ENCODE measurements around the gene TNFAIP6.
"Not testable (repeated sequence)": the region's sequence is repeated elsewhere in the genome, so short reads cannot be mapped to it uniquely, and the experiment has no call there.

TNFAIP6 gene

DNA sequence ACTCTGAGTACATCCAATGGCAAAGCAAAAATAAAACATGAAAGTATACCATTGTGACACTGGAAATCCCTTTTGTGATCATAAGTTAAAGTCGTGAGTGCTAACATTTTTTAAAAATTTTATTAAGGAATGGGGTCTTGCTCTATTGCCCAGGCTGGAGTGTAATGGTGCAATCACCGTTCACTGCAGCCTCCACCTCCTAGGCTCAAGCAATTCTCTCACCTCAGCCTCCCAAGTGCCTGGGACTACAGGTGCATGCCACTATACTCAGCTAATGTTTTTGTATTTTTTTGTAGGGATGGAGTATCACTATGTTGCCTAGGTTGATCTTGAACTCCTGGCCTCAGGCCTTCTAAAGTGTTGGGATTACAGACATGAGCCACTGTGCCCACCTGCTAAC lies 14.3 kb upstream of the TNFAIP6 start:
- peaks cover 12% of the 10 kb centered on the region for H3K4me1 ChIP-seq (ENCODE audit: control insufficient read depth, insufficient read depth, low read length)
- H3K9ac ChIP-seq (ENCODE audit: low read depth, low read length), result no peak overlapping the region
- H3K9me3 ChIP-seq (ENCODE audit: control insufficient read depth, insufficient read depth, low read length), result no peaks in the 10 kb centered on the region
- H3K27me3 ChIP-seq (ENCODE audit: control insufficient read depth, insufficient read depth, low read length), result no peaks in the 10 kb centered on the region
- H3K36me3 ChIP-seq (ENCODE audit: control insufficient read depth, insufficient read depth, low read length), result no peaks in the 10 kb centered on the region
- H3K4me3 ChIP-seq (ENCODE audit: low read depth, low read length), result no peak overlapping the region

DNA sequence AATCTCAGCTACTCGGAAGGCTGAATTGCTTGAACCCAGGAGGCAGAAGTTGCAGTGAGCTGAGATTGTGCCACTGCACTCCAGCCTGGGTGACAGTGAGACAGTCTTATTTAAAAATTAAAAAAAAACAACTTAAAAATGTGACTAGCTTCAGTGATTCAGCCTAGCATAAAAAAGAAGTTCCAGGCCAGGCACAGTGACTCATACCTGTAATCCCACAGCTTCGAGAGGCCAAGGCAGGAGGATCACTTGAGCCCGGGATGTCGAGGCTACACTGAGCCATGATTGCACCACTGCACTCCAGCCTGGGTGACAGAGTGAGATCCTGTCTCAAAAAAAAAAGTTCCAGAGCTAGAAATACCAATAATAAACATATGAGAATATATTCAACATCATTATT lies 13.2 kb upstream of the TNFAIP6 start:
- H3K9ac ChIP-seq (ENCODE audit: low read depth, low read length); H3K4me3 ChIP-seq (ENCODE audit: low read depth, low read length); H3K4me1 ChIP-seq (ENCODE audit: control insufficient read depth, insufficient read depth, low read length); H3K36me3 ChIP-seq (ENCODE audit: control insufficient read depth, insufficient read depth, low read length); H3K9me3 ChIP-seq (ENCODE audit: control insufficient read depth, insufficient read depth, low read length); H3K27me3 ChIP-seq (ENCODE audit: control insufficient read depth, insufficient read depth, low read length): not testable (repeated sequence)

- no peak overlapping the region for H3K9ac ChIP-seq (ENCODE audit: low read depth, low read length)
- peaks cover 2% of the 10 kb centered on the region for H3K4me1 ChIP-seq (ENCODE audit: control insufficient read depth, insufficient read depth, low read length)
- no peak overlapping the region for H3K4me3 ChIP-seq (ENCODE audit: low read depth, low read length)
- no peaks in the 10 kb centered on the region for H3K9me3 ChIP-seq (ENCODE audit: control insufficient read depth, insufficient read depth, low read length)
- H3K36me3 ChIP-seq (ENCODE audit: control insufficient read depth, insufficient read depth, low read length), result no peaks in the 10 kb centered on the region
- H3K27me3 ChIP-seq (ENCODE audit: control insufficient read depth, insufficient read depth, low read length), result no peaks in the 10 kb centered on the region
Observed at GRCh38 chr2:151344906-151345305, 12.5 kb upstream of the TNFAIP6 start.

DNA sequence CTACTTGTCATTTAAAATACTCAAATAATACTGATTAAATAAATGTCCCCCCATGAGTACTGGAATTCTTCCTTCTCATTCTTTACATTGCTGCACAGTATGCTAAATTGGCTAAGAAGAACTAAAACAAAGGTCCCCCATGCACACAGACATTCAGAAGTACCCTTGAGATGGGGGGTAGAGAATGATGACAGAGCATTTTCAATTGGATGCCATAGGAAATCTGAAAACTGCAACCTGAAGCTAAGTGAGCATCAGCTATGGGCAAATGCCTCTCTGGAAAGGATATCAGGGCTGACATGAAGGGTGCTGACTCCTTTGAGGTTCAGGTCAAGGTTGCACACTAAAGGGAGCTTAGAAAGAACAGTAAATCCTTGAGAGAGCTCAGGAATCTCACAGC lies 10.1 kb upstream of the TNFAIP6 start:
- H3K4me1 ChIP-seq (ENCODE audit: control insufficient read depth, insufficient read depth, low read length), result no peaks in the 10 kb centered on the region
- H3K4me3 ChIP-seq (ENCODE audit: low read depth, low read length), result no peak overlapping the region
- no peaks in the 10 kb centered on the region for H3K9me3 ChIP-seq (ENCODE audit: control insufficient read depth, insufficient read depth, low read length)
- H3K27me3 ChIP-seq (ENCODE audit: control insufficient read depth, insufficient read depth, low read length), result no peaks in the 10 kb centered on the region
- H3K36me3 ChIP-seq (ENCODE audit: control insufficient read depth, insufficient read depth, low read length), result no peaks in the 10 kb centered on the region
- H3K9ac ChIP-seq (ENCODE audit: low read depth, low read length), result no peak overlapping the region

GRCh38 chr2:151347906-151348305 lies 9.5 kb upstream of the TNFAIP6 start:
- Histone ChIP-seq H3K4me1 (ENCODE audit: control insufficient read depth, insufficient read depth, low read length) (no peaks in the 10 kb centered on the region), H3K9me3 (ENCODE audit: control insufficient read depth, insufficient read depth, low read length) (no peaks in the 10 kb centered on the region), H3K27me3 (ENCODE audit: control insufficient read depth, insufficient read depth, low read length) (no peaks in the 10 kb centered on the region), H3K9ac (ENCODE audit: low read depth, low read length) (no peak overlapping the region), H3K36me3 (ENCODE audit: control insufficient read depth, insufficient read depth, low read length) (no peaks in the 10 kb centered on the region), H3K4me3 (ENCODE audit: low read depth, low read length) (no peak overlapping the region)

GRCh38 chr2:151350579-151351195 lies 6.7 kb upstream of the TNFAIP6 start:
- no peaks in the 10 kb centered on the region for H3K36me3 ChIP-seq (ENCODE audit: control insufficient read depth, insufficient read depth, low read length)
- H3K9me3 ChIP-seq (ENCODE audit: control insufficient read depth, insufficient read depth, low read length), result no peaks in the 10 kb centered on the region
- peaks cover 5% of the 10 kb centered on the region for H3K4me1 ChIP-seq (ENCODE audit: control insufficient read depth, insufficient read depth, low read length)
- H3K27me3 ChIP-seq (ENCODE audit: control insufficient read depth, insufficient read depth, low read length), result no peaks in the 10 kb centered on the region
- no peak overlapping the region for H3K4me3 ChIP-seq (ENCODE audit: low read depth, low read length)
- H3K9ac ChIP-seq (ENCODE audit: low read depth, low read length), result no peak overlapping the region

DNA sequence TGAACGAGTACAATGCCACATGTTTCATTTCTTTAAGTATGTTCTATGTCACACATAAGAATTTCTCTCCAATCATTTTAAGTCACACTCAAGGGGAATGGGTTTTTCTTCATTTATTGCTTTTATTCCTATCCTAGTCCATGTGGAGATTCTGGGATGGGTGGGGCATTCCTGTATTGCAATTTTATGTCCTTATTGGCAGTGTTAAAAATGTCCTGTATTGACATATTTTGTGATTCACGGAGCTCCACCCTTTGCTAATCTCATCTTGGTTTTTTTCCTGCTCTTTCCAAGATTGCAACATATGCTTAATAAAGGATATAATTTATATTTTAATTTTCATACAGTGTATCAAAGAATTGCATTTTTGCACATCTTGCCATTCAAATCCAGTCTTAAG lies 3.4 kb upstream of the TNFAIP6 start:
- peaks cover 18% of the 10 kb centered on the region for H3K4me1 ChIP-seq (ENCODE audit: control insufficient read depth, insufficient read depth, low read length)
- H3K36me3 ChIP-seq (ENCODE audit: control insufficient read depth, insufficient read depth, low read length), result no peaks in the 10 kb centered on the region
- H3K27me3 ChIP-seq (ENCODE audit: control insufficient read depth, insufficient read depth, low read length), result no peaks in the 10 kb centered on the region
- no peaks in the 10 kb centered on the region for H3K9me3 ChIP-seq (ENCODE audit: control insufficient read depth, insufficient read depth, low read length)
- H3K4me3 ChIP-seq (ENCODE audit: low read depth, low read length), result no peak overlapping the region
- no peak overlapping the region for H3K9ac ChIP-seq (ENCODE audit: low read depth, low read length)

DNA sequence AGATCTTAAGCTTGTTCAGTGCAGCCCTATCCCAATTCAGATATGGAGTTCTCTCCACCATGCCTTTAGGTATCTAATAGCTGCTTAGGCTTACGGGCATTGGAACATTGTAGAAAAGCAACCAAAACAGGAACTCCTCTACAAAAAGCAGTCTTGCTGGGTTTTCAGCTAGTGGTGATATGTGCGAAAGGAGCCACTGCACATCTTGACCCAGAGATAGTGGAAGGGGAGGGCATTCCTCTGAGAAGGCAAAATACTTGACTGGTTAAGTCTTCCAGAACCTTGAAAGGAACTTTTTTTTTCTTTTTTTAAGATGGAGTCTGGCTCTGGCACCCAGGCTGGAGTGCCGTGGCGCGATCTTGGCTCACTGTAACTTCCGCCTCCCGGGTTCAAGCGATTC lies 2.6 kb upstream of the TNFAIP6 start:
- H3K4me1 ChIP-seq (ENCODE audit: control insufficient read depth, insufficient read depth, low read length), result peaks cover 18% of the 10 kb centered on the region
- no peaks in the 10 kb centered on the region for H3K27me3 ChIP-seq (ENCODE audit: control insufficient read depth, insufficient read depth, low read length)

DNA sequence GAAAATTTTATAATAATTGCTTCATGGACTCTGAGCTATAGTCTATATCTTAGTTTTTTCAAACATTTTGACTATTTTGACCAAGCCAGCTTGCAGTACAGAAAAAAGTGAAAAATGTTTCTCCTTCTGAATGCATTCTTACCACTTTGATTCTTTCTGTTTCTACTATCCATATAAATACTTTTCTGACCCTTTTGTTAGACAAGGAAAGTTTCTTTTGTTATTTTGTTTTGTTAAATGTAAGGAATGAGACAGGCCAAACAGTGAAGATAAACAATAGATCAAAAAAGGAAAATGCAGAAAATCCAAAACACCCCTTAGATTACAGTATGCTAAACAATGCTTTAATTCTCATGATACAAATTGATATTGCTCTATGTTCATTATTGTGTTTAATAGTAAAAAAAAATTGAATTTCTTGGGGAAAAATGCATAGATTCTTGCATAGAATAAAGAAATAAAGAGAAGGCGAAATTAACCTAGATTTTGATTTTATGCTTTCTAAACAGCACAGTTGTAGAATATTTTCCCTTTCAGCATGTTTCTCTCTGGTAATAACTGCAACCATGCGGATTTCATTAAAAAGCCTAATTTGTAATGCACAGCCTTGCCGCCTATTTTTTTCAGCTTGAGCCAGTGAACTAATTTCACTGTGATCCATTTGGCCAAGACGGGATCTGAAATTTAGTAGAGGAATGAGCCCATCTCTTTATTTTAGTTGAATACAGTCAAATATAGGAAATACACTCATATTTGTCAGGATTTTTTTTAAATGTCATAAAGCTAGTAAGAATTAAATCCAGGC lies 976 bp downstream of the TNFAIP6 start:
- Histone ChIP-seq H3K9me3 (ENCODE audit: control insufficient read depth, insufficient read depth, low read length) (no peaks in the 10 kb centered on the region), H3K4me3 (ENCODE audit: low read depth, low read length) (no peak overlapping the region), H3K9ac (ENCODE audit: low read depth, low read length) (no peak overlapping the region), H3K36me3 (ENCODE audit: control insufficient read depth, insufficient read depth, low read length) (no peaks in the 10 kb centered on the region), H3K27me3 (ENCODE audit: control insufficient read depth, insufficient read depth, low read length) (no peaks in the 10 kb centered on the region), H3K4me1 (ENCODE audit: control insufficient read depth, insufficient read depth, low read length) (peaks cover 18% of the 10 kb centered on the region)

More for the DNA sequence above, 2.6 kb upstream of the TNFAIP6 start:
- no peaks in the 10 kb centered on the region for H3K36me3 ChIP-seq (ENCODE audit: control insufficient read depth, insufficient read depth, low read length)
- no peaks in the 10 kb centered on the region for H3K9me3 ChIP-seq (ENCODE audit: control insufficient read depth, insufficient read depth, low read length)
- H3K9ac ChIP-seq (ENCODE audit: low read depth, low read length), result no peak overlapping the region
- H3K4me3 ChIP-seq (ENCODE audit: low read depth, low read length), result no peak overlapping the region

DNA sequence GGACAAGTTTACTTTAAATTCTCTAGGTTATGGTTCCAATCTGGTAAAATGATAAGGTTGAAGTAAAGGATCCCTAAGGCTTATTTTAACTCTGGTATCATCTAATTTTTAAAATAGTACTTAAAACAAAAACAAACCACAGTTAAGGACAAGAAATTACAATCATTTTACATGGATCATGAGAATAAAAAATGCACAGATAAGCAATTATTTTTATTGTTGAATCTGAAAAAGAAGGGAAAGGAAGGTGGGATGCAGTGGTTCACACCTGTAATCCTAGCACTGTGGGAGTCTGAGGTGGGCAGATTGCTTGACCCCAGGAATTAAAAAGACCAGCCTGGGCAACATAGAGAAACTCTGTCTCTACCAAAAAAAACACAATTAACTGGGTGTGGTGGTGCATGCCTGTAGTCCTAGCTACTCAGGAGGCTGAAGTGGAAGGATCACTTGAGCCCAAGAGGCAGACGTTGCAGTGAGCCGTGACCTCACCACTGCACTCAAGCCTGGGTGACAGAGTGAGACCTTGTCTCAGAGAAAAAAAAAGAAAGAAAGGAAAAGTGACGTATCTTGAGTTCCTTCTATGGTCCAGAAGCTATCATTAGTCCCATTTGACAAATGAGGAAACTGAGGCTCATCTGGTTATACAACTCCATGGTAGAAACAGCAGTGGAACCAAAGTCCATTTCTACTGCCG lies 2.5 kb downstream of the TNFAIP6 start:
- Histone ChIP-seq H3K36me3 (ENCODE audit: control insufficient read depth, insufficient read depth, low read length) (no peaks in the 10 kb centered on the region), H3K9me3 (ENCODE audit: control insufficient read depth, insufficient read depth, low read length) (no peaks in the 10 kb centered on the region), H3K4me3 (ENCODE audit: low read depth, low read length) (no peak overlapping the region), H3K9ac (ENCODE audit: low read depth, low read length) (no peak overlapping the region), H3K4me1 (ENCODE audit: control insufficient read depth, insufficient read depth, low read length) (peaks cover 18% of the 10 kb centered on the region), H3K27me3 (ENCODE audit: control insufficient read depth, insufficient read depth, low read length) (no peaks in the 10 kb centered on the region)

DNA sequence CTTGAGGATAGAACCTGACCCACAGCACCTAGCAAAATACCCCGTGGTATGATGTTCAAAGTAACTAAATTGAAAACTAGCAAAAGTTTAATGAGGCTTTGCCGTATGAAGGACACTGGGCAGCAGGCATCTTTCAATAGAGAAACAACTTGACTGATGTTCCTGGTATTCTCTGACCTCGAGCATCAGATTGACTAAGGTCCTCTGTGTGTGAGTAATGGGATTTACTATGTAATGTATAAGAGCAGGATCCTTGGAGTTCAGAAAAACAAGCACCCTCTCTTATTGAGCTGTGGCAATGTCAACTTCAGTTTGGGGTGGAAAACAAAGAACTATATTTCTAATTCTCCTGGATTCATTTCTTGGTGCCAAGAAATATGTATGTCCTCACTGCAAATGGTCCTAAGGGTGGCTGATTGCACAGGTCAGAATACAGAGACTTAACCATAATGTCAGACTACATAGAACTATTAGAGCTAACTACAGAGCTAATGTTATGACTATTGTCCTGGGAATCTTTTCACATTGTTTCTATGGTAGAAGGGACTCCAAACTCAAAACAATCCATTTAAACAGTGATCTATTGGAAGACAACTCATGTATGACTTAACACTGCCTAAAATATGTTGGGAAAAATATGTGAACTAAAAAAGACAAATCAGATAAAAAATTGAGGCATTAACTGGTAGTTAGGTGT lies 4.4 kb downstream of the TNFAIP6 start:
- H3K9me3 ChIP-seq (ENCODE audit: control insufficient read depth, insufficient read depth, low read length), result no peaks in the 10 kb centered on the region
- peaks cover 10% of the 10 kb centered on the region for H3K4me1 ChIP-seq (ENCODE audit: control insufficient read depth, insufficient read depth, low read length)
- H3K4me3 ChIP-seq (ENCODE audit: low read depth, low read length), result no peak overlapping the region
- H3K36me3 ChIP-seq (ENCODE audit: control insufficient read depth, insufficient read depth, low read length), result no peaks in the 10 kb centered on the region
- H3K9ac ChIP-seq (ENCODE audit: low read depth, low read length), result no peak overlapping the region
- H3K27me3 ChIP-seq (ENCODE audit: control insufficient read depth, insufficient read depth, low read length), result no peaks in the 10 kb centered on the region

All from iPS-15b (cell line).